Neutrophil (primary cell): ENCODE measurements around the gene ABI1.
A peak's percentile ranks its signal among the peaks of the same experiment; 100 is the strongest.

ENCODE experiments used
- H3K27ac ChIP-seq: fragments of 200-600 bp; sonication (generic); 2 replicates; pipeline ENCODE4 v1.5.1; 2016; ENCODE audit warnings: mild to moderate bottlenecking, moderate library complexity
- H3K27me3 ChIP-seq: fragments of 200-600 bp; sonication (generic); 2 replicates; pipeline ENCODE4 v1.6.0; 2016; ENCODE audit warnings: mild to moderate bottlenecking
- H3K36me3 ChIP-seq: fragments of 200-600 bp; sonication (generic); 2 replicates; pipeline ENCODE4 v1.5.1; 2017
- H3K4me1 ChIP-seq, 2 experiments: fragments of 200-600 bp in 1 of 2; sonication (generic) in 1 of 2; 1 replicate in 1 of 2; 2 replicates in 1 of 2; pipeline versions ENCODE4 v1.5.1 to v1.6.1; 2013 to 2016; ENCODE audit warnings: low read depth in 1 of 2, low read length in 1 of 2, mild to moderate bottlenecking in 1 of 2, moderate library complexity in 1 of 2; ENCODE audit not compliant: control insufficient read depth in 1 of 2, insufficient read depth in 1 of 2
- H3K4me3 ChIP-seq, 2 experiments: fragments of 200-600 bp in 1 of 2; sonication (generic) in 1 of 2; 1 replicate in 1 of 2; 2 replicates in 1 of 2; pipeline ENCODE4 v1.5.1; 2013 to 2016; ENCODE audit warnings: low read depth in 1 of 2, low read length in 1 of 2, mild to moderate bottlenecking in 1 of 2, moderate library complexity in 1 of 2
- H3K9me3 ChIP-seq: fragments of 200-600 bp; sonication (generic); 2 replicates; pipeline ENCODE4 v1.5.1; 2016
- TF ChIP-seq, protein P1 (sequence below): fragments of 200-600 bp; sonication (generic); IDR thresholded peaks from 2 replicates; pipeline ENCODE4 v1.5.1; 2016; ENCODE audit warnings: antibody characterized with exemption

Gene ABI1

DNA sequence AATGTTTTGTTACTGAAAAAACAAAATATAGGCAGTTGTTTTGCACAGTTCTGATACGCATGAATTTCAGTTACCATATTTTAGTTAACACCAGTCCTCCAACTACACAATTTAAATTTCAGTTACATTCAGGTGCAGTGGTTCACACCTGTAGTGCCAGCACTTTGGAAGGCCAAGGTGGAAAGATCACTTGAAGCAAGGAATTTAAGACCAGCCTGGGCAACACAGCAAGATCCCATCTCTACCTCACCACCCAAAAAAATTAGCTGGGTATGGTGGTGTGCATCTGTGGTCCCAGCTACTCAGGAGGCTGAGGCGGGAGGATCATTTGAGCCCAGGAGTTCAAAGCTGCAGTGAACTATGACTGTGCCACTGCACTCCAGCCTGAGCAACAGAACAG, 45.3 kb downstream of the ABI1 start:
- no peak overlapping the region for H3K4me3 ChIP-seq
- H3K27ac ChIP-seq: no peak overlapping the region
- peaks cover under 1% of the 10 kb centered on the region for H3K36me3 ChIP-seq
- peaks cover 10 to 13% of the 10 kb centered on the region in 2 experiments for H3K4me1 ChIP-seq
- H3K9me3 ChIP-seq: no peaks in the 10 kb centered on the region
- no peaks in the 10 kb centered on the region for H3K27me3 ChIP-seq
- TF ChIP-seq, protein P1, sequence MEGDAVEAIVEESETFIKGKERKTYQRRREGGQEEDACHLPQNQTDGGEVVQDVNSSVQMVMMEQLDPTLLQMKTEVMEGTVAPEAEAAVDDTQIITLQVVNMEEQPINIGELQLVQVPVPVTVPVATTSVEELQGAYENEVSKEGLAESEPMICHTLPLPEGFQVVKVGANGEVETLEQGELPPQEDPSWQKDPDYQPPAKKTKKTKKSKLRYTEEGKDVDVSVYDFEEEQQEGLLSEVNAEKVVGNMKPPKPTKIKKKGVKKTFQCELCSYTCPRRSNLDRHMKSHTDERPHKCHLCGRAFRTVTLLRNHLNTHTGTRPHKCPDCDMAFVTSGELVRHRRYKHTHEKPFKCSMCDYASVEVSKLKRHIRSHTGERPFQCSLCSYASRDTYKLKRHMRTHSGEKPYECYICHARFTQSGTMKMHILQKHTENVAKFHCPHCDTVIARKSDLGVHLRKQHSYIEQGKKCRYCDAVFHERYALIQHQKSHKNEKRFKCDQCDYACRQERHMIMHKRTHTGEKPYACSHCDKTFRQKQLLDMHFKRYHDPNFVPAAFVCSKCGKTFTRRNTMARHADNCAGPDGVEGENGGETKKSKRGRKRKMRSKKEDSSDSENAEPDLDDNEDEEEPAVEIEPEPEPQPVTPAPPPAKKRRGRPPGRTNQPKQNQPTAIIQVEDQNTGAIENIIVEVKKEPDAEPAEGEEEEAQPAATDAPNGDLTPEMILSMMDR: no peak

DNA sequence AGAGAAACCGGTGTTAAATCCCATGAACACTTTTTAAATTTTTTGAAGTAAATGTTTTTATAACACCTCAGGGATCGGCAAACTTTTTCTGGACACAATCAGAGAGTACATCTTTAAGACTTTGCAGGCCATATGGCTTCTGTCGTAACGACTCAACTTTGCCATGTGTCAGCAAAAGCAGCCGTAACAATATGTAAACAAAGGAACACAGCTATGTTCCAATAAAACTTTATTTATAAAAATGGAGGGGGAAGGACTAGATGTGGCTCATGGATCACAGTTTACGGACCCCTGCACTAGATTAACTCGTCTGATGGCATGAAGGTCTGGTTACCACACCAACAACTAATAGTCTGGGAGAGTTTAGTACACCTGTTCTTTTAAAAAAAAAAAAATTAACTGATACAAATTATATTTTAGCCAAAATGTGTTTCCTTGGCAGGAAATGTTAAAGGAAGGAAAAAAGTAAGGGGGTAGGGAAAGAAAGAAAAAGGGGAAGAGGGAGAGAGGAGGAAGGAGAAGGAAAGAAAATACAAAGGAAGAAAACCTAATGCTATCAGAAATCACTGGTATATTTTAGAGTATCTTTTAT, 50.2 kb downstream of the ABI1 start:
- Histone ChIP-seq H3K4me1 (peaks cover 11 to 13% of the 10 kb centered on the region in 2 experiments), H3K27ac (no peak overlapping the region), H3K4me3 (no peak overlapping the region), H3K36me3 (no peaks in the 10 kb centered on the region), H3K9me3 (no peaks in the 10 kb centered on the region), H3K27me3 (no peaks in the 10 kb centered on the region)
- TF ChIP-seq, protein P1: no peak

DNA sequence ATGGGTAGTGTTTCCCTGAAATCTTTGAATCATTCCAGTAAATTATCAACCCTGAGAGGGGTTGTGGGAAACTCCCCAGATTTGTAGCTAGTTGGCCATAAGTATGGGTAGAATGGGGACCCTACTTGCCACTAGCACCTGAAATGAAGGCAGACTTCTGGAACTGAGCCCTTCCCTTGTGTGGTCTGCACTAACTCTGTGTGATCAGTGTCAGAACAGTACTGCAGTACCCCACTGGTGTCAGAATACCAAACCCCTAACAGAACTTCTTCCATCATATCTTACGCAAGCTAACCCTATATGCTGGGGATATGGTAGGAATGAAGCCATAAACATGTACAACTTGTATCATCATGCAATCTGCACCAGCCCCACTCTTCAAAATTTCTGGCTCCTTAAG, 50.8 kb downstream of the ABI1 start:
- Histone ChIP-seq H3K27me3 (no peaks in the 10 kb centered on the region), H3K9me3 (no peaks in the 10 kb centered on the region), H3K27ac (no peak overlapping the region), H3K4me1 (peaks cover 11 to 13% of the 10 kb centered on the region in 2 experiments), H3K36me3 (no peaks in the 10 kb centered on the region), H3K4me3 (no peak overlapping the region)
- TF ChIP-seq, protein P1: no peak

DNA sequence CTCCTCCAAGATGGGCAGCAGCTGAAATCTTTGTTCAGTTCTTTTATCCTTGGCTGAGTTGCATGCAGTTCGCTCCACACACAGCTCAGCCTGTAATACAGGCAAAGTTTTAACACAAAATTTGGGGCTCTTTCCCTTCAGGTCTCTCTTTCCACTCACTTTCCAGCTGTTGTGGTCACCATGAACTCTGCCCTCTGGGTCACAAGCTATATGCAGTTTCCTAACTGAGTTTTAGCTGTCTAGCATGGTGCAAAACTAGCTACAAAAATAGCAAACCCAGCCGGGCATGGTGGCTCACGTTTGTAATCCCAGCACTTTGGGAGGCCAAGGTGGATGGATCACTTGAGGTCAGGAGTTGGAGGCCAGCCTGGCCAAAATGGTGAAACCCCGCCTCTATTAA, 53.2 kb downstream of the ABI1 start:
- Histone ChIP-seq H3K36me3 (no peaks in the 10 kb centered on the region), H3K9me3 (no peaks in the 10 kb centered on the region), H3K27ac (no peak overlapping the region), H3K27me3 (no peaks in the 10 kb centered on the region), H3K4me3 (no peak overlapping the region), H3K4me1 (peaks cover 11 to 13% of the 10 kb centered on the region in 2 experiments)
- TF ChIP-seq, protein P1: no peak

DNA sequence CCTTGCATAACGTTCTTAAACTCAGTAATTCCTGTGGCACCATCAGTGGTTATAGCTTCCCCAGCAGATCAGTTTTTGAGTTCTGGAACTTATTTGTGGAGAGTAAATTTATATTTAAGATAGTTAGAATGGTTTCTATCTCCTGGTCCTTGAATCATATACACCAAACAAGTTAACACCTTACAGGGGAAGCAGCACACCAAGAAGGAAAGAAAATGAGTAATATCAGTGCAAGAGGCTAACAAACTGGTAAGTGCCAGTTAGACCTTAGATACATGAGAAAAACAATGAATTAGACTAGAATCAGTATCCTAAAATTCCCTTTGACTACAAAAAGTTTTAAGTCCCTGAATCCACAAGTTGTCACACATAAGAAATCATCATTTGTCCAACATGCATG, 54.2 kb downstream of the ABI1 start:
- TF ChIP-seq, protein P1: no peak
- peaks cover 8 to 11% of the 10 kb centered on the region in 2 experiments for H3K4me1 ChIP-seq
- no peak overlapping the region for H3K4me3 ChIP-seq
- H3K27ac ChIP-seq: peak overlapping the region; percentile 6
- no peaks in the 10 kb centered on the region for H3K36me3 ChIP-seq
- no peaks in the 10 kb centered on the region for H3K27me3 ChIP-seq
- H3K9me3 ChIP-seq: no peaks in the 10 kb centered on the region
